Progenitor cell of endocrine pancreas (in vitro differentiated cells): Measurements from ENCODE around the gene ARL2. TPM values are rescaled to one million over a fixed set of nuclear protein-coding genes. Genes with fewer than 3 reads are reported as not detected.
"Not testable (repeated sequence)": the region's sequence is repeated elsewhere in the genome, so short reads cannot be mapped to it uniquely, and the experiment has no call there.

ENCODE experiments used
- DNase-seq: peaks from one replicate; pipeline ENCODE4 v3.0.0; 2021; ENCODE audit warnings: low spot score; ENCODE audit not compliant: unreplicated experiment
- H3K27ac Mint-ChIP-seq: 2 replicates; pipeline ENCODE4 v1.8.0; 2021; ENCODE audit warnings: mild to moderate bottlenecking, moderate library complexity, mixed read lengths
- H3K27me3 Mint-ChIP-seq: 2 replicates; pipeline ENCODE4 v1.8.0; 2021; ENCODE audit warnings: mixed read lengths
- H3K36me3 Mint-ChIP-seq: 2 replicates; pipeline ENCODE4 v1.8.0; 2022; ENCODE audit warnings: mixed read lengths; ENCODE audit not compliant: insufficient read depth
- H3K4me1 Mint-ChIP-seq: 2 replicates; pipeline ENCODE4 v1.8.0; 2021; ENCODE audit warnings: low read depth, mixed read lengths
- H3K4me3 Mint-ChIP-seq: 2 replicates; pipeline ENCODE4 v1.8.0; 2021; ENCODE audit warnings: low read depth, mild to moderate bottlenecking, moderate library complexity, mixed read lengths
- H3K9me3 Mint-ChIP-seq: 2 replicates; pipeline ENCODE4 v1.8.0; 2021; ENCODE audit warnings: low read depth, mixed read lengths
- CTCF ChIP-seq: fragments of 200-600 bp; sonication (generic); IDR thresholded peaks from one replicate; pipeline ENCODE4 v1.5.0; 2021; ENCODE audit warnings: antibody characterized with exemption, mild to moderate bottlenecking; ENCODE audit not compliant: unreplicated experiment
- total RNA-seq: library from RNA; stranded (reverse); gene quantifications from 2 replicates; pipeline ENCODE4 v1.2.1, GENCODE V29; 2021

The ARL2 gene
- total RNA-seq, 1 donor from 2014 or later = 95.2 TPM

GRCh38 chr11:65019824-65020223 lies 5.9 kb downstream of the ARL2 start:
- no peak for DNase-seq
- Mint-ChIP-seq H3K27me3 (no peaks in the 10 kb centered on the region), H3K27ac (no peak overlapping the region)

GRCh38 chr11:65021003-65021402 lies 7.0 kb downstream of the ARL2 start:
- Mint-ChIP-seq H3K9me3 (no peaks in the 10 kb centered on the region), H3K4me3 (no peak overlapping the region), H3K36me3 (peaks cover 8% of the 10 kb centered on the region), H3K27ac (no peak overlapping the region), H3K4me1 (peaks cover 7% of the 10 kb centered on the region), H3K27me3 (no peaks in the 10 kb centered on the region)
- no peak for DNase-seq
- no peak for TF ChIP-seq CTCF

More at GRCh38 chr11:65019824-65020223, 5.9 kb downstream of the ARL2 start:
- Mint-ChIP-seq H3K4me3 (no peak overlapping the region), H3K9me3 (no peaks in the 10 kb centered on the region), H3K36me3 (peaks cover 8% of the 10 kb centered on the region), H3K4me1 (peaks cover 7% of the 10 kb centered on the region)
- no peak for TF ChIP-seq CTCF

DNA sequence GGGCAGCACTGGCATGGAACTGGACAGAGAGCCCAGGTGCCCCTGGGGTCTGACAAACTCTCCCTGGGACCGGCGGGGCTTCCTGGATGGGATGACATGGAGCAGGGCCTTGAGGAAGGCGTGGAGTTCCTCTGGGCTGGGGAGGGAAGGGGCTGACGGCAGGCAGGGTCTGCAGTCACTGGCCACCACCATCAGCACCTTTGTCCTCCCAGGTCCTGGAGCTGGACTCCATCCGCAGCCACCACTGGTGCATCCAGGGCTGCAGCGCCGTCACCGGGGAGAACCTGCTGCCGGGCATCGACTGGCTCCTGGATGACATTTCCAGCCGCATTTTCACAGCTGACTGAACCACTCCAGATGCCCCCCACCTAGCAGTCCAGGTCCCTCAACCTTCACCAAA lies 7.5 kb downstream of the ARL2 start:
- Mint-ChIP-seq H3K27ac (no peak overlapping the region), H3K4me3 (no peak overlapping the region), H3K36me3 (peaks cover 6% of the 10 kb centered on the region), H3K4me1 (peaks cover 7% of the 10 kb centered on the region), H3K9me3 (no peaks in the 10 kb centered on the region), H3K27me3 (no peaks in the 10 kb centered on the region)
- no peak for DNase-seq
- no peak for TF ChIP-seq CTCF

- H3K9me3 Mint-ChIP-seq, H3K4me3 Mint-ChIP-seq, DNase-seq, H3K36me3 Mint-ChIP-seq, H3K27me3 Mint-ChIP-seq: not testable (repeated sequence)
- H3K4me1 Mint-ChIP-seq = peaks cover 16% of the 10 kb centered on the region
- H3K27ac Mint-ChIP-seq = peak overlapping the region; percentile 59
Measured at GRCh38 chr11:65023502-65023901, 9.5 kb downstream of the ARL2 start.

GRCh38 chr11:65026810-65027209 lies 12.8 kb downstream of the ARL2 start:
- Mint-ChIP-seq H3K36me3 (no peaks in the 10 kb centered on the region), H3K4me3 (peak overlapping the region; percentile 82), H3K27ac (peak overlapping the region; percentile 93), H3K27me3 (no peaks in the 10 kb centered on the region), H3K4me1 (peaks cover 16% of the 10 kb centered on the region), H3K9me3 (no peaks in the 10 kb centered on the region)
- no peak for DNase-seq
- TF ChIP-seq CTCF = no peak

- no peaks in the 10 kb centered on the region for H3K36me3 Mint-ChIP-seq
- H3K4me1 Mint-ChIP-seq = peaks cover 16% of the 10 kb centered on the region
- H3K9me3 Mint-ChIP-seq = no peaks in the 10 kb centered on the region
- peak; percentile 89 for TF ChIP-seq CTCF
- no peaks in the 10 kb centered on the region for H3K27me3 Mint-ChIP-seq
- DNase-seq = peak; percentile 83
- peak within 1 kb of the TSS; percentile 93 for H3K27ac Mint-ChIP-seq
- peak within 1 kb of the TSS; percentile 82 for H3K4me3 Mint-ChIP-seq
Measured at GRCh38 chr11:65027213-65028067, 13.5 kb downstream of the ARL2 start, which contains the start of gene SNX15. Gene SNX15 (plus strand): TSS chr11:65027439. CDS start chr11:65027538, 99 bp downstream.
